ENCODE results near the gene VWA5B1.

DNA sequence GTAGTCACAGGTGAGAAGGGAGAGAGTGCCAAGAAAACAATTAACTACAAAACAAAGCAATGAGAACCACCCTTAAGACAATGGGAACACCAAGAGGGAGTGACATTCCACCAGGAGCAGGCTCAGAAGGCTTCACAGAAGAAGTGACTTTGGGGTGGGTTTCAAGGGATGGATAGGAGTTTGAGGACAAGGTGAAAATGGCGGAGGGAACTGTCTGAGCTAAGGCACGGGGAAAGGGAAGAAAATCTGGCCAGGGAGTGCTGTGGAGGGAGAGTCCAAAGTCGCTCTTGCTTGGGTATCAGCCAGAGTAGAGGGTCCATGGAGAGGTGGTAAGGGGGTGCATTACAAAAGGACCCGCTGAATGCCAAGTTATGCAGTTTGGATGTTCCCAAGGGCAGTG is 108.1 kb downstream of the VWA5B1 start:
- TF ChIP-seq, protein P1, sequence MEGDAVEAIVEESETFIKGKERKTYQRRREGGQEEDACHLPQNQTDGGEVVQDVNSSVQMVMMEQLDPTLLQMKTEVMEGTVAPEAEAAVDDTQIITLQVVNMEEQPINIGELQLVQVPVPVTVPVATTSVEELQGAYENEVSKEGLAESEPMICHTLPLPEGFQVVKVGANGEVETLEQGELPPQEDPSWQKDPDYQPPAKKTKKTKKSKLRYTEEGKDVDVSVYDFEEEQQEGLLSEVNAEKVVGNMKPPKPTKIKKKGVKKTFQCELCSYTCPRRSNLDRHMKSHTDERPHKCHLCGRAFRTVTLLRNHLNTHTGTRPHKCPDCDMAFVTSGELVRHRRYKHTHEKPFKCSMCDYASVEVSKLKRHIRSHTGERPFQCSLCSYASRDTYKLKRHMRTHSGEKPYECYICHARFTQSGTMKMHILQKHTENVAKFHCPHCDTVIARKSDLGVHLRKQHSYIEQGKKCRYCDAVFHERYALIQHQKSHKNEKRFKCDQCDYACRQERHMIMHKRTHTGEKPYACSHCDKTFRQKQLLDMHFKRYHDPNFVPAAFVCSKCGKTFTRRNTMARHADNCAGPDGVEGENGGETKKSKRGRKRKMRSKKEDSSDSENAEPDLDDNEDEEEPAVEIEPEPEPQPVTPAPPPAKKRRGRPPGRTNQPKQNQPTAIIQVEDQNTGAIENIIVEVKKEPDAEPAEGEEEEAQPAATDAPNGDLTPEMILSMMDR (IDR thresholded peaks at IDR 0.05) = no peak
- no peak for TF ChIP-seq POLR2A (IDR thresholded peaks at IDR 0.05)
